Effector CD4-positive, alpha-beta T cell (primary cell): ENCODE measurements around the gene TSPAN16.
"Not testable (repeated sequence)": the region's sequence is repeated elsewhere in the genome, so short reads cannot be mapped to it uniquely, and the experiment has no call there.

Source experiments
- DNase-seq: peaks from one replicate; pipeline ENCODE4 v3.0.0-alpha.2; 2020

TSPAN16 gene

DNA sequence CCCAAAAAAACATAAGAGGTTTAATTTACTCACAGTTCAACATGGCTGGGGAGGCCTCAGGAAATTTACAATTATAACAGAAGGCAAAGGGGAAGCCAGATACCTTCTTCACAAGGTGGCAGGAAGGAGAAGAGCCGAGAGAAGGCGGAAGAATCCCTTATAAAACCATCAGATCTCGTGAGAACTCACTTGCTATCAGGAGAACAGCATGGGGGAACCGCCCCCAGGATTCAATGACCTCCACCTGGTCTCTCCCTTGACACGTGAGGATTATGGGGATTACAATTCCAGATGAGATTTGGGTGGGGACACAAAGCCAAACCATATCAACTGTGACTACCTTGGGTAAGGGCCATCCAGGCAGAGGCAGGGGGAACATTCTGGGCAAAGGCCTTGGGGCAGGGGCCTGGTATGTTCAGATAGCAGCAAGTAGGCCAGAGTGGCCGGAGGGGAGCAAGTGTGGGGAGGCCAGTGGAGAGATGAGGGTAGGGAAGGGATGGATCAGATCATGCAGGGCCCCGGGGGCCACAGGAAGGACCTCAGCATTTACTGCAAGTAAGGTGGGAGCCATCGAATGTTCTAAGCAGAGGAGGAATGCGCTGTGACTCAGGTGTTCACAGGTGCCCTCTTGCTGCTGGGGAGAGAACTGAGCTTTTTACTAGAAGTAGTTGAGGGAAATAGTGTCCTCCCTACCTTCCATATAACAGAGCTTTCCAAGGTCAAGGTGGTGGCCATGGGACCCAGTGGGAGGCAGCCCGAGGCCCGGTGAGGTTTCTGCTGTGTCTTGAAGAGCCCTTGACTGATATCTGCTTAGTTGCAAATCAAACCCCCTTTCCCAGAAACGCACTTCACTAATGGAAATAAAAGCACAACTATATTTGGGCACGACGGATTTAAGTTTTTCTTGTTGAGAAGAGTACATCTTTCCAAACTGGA, 25.5 kb downstream of the TSPAN16 start:
- no peak for DNase-seq

DNA sequence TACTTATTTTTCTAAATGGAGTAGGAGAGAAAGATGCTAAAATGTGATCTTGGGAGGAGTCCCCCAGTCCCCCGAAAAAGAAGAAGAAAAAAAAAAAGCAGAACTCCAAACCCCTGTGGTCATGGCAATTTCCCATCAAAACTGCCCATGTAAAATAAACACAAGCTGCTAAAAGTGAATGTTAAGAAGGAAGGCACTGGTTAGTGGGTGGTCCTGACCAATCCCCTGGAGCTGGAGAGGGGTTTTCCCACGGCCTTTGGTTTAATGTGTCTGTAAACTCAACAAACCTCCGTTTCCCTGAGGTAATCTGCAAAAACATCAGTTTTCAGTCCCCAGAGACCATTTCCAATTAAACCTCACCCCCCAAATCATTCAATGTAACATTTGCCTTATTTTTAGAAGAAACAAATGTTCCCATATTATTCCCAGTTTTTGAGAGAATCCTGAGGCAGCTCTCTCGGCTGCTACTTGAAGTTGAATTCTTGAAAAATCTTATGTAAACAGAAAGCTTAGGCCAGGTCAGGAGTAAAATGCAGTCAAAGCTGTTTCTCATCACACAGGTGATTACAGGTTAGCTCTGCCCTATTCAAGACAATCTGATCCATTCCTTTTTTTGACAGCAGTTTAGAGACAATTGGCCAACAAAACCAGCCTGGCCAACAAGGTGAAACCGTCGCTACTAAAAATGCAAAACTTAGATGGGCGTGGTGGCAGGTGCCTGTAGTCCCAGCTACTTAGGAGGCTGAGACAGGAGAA, 26.5 kb downstream of the TSPAN16 start:
- DNase-seq: no peak

DNA sequence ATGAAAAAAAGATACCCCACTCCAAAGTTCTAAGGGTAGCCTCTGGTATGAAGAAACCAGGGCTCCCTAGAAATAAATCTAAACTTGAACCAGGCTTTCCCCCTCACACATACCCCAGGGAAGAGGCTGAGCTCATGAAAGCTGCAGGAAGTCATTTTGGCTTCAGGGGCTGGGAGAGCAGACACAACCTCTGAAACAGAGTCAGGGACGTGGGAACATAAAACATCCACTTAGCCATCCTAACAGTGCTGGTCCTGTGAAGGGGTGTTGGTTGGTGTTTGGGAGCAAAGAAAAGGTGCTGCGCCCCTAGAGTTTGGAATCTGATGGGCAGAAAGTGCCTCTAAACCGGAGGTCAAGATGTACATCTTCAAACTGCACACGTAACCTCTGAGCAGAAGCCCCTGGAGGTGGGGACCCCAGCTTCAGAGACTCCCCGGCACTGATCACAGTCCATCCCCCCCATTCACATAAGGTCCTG, 27.7 kb downstream of the TSPAN16 start:
- DNase-seq: no peak

DNA sequence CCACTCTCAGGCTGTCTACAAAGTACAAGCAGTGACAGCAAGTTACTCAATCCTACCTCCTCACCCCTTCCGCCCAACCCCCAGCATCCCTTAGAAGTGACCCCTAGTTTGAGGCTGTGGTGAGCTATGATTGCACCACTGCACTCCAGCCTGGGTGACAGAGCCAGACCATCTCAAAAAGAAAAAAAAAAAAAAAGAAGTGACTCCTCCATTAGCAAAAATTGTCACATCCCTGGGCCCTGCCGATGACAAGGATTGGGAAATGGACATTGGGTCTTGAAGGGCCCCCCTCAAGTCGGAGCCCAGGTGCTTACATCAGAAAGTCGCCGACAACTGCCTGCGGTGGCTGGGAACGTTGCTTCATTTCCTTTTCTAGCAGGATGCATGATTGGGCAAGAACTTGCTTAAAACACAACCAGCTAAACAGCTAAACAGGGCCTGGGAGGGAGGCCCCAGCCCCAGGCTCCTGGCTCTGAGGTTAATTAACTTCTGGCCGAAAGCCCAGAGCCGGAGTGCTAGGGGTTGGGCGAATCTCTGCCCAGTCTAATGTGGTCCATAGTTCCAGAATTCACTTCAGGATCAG, 28.2 kb downstream of the TSPAN16 start:
- DNase-seq: no peak

DNA sequence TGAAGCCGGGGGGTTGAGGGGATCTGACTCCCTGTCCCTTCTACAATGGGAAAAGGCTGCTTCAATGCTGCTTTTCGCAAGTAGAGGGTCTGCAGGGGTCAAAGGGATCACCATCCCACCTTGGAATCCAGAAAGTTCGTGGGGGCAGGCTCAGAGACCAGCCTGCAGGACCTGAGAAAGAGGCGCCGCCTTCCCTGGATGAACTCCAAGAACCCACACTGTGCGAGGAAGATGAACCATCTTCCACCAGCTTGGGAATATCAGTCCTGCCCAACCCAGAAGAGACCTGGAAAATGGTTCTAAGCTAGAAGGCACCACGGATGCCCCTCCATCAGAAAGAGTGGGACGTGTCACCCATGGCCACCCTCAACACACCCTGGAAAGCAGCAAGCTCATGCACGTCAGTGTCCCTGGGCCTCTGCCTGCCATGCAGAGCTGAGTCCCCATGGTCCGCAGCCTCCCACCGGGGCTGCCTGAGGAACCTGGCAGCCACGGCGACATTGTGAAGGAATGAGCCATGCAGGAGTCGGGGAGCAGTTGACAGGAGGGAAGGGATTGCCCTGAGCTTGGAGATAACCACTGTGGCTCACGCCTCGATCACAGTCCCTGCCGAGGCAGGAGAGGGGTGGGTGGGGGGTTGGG, 28.9 kb downstream of the TSPAN16 start:
- no peak for DNase-seq

DNA sequence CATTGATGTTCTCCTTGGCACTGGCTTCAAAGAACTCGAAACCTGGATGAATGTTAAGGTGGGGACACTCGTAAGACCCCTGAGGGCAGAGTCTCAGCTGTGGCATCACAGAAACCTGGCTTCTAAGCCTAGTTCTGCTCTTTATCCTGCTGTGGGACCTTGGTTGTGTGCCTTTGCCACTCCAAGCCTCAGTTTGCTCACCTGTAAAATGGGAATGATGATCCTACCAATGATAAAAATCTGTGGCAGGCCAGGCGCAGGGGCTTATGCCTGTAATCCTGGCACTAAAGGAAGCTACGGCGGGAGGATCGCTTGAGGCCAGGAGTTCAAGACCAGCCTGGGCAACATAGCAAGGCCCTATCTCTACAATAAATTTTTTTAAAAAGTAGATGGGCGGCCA, 29.6 kb downstream of the TSPAN16 start:
- no peak for DNase-seq

DNA sequence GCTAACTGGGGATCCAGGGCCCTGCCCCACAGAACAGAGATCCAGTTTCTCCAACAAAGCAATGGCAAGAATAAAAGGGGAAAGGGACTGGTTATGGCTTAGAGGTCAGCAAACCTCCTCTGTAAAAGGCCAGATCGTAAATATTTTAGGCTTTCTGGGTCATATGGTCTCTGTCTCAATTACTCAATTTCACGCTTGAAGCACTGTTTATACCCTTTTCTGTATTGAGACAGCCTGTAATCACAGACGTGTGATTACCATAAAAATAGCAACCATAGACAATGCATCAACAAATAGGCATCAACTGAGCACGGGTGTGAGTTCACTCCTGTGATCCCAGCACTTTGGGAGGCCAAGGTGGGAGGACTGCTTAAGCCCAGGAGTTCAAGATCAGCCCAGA, 34.2 kb downstream of the TSPAN16 start:
- no peak for DNase-seq

DNA sequence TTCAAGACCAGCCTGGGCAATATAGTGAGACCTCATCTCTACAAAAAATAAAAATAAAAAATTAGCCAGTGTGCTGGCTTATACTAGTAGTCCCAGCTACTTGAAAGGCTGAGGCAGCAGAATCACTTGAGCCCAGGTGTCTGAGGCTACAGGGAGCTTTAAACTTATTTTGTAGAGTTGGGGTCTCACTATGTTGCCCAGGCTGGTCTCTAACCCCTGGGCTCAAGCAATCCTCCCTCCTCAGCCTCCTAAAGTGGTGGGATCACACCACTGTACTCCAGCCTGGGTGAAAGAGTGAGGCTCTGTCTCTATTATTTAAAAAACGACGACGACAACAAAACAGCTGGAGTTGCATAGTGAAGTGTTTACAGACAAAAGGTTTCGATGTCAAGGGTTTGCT, 35.5 kb downstream of the TSPAN16 start:
- DNase-seq: no peak

DNA sequence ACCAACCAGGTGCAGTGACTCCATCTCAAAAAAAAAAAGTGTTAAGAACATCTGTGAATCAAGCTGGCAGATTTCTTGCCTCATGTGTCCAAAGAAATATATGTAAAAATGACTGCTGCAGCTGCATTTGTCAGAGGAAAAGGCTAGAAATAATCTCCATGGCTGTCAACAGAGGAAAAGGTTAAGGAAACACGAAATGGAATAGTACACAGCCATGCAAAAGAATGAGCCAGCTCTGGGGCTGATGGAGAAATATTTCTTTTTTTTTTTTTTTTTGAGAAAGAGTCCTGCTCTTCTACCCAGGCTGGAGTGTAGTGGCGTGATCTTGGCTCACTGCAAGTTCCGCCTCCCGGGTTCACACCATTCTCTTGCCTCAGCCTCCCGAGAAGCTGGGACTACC, 36.9 kb downstream of the TSPAN16 start:
- DNase-seq: no peak

DNA sequence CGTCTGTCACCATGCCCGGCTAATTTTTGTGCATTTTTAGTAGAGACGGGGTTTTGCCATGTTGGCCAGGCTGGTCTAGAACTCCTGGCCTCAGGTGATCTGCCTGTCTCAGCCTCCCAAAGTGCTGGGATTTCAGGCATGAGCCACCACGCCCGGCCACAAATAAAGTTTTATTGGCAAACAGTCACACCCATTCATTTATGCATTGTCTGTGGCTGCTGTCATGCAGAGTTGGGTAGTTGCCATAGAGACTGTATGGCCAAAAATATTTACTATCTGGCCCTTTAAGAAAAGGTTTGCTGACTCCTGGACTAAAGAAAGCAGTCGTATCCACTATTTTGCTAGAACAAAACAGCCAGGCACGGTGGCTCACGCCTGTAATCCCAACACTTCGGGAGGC, 37.9 kb downstream of the TSPAN16 start:
- DNase-seq: not testable (repeated sequence)

DNA sequence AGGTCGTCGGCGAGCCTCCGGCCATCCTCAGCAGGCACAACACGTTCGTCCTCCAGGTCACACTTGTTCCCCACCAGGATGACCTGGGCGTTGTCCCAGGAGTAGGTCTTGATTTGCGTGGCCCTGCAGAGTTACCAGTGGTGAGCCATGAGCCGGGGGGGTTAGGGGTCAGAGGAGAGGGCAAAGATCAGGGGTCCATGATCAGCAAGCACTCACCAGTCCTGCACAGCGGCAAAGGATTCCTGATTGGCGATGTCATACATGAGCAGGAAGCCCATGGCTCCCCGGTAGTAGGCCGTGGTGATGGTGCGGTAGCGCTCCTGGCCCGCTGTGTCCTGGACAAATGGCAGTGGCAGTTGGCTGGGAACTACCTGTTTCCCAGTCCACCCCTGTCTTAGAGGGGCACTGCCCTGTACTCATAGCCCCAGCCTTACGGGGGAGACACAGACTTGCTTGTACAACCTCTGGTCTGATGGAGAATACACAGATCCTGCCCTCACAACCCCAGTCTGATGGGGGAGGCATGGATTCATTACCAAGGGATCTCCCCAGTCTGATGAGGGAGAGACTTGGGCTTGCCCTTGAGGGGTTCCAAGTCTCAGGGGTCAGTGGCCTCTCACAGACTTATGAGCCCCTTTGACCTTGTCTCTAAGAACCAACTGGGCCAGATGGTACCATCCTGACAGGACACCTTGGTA, 39.6 kb downstream of the TSPAN16 start:
- DNase-seq: no peak

DNA sequence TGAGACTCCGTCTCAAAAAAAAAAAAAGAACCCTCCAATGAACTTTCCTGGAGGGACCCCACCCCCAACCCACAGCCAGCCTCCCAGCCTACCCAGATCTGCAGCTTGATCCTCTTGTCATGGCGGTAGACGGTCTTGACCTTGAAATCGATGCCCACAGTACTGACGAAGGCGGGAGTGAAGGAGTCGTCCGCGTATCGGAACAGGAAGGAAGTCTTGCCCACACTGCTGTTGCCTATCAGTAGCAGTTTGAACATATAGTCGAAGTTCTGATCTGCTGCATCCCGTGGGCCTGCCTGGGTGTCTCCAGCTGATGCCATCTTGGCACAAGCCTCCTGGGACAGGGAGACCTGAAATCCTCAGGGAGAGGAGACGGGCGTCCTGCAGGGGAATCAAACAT, 41.1 kb downstream of the TSPAN16 start:
- DNase-seq: no peak

DNA sequence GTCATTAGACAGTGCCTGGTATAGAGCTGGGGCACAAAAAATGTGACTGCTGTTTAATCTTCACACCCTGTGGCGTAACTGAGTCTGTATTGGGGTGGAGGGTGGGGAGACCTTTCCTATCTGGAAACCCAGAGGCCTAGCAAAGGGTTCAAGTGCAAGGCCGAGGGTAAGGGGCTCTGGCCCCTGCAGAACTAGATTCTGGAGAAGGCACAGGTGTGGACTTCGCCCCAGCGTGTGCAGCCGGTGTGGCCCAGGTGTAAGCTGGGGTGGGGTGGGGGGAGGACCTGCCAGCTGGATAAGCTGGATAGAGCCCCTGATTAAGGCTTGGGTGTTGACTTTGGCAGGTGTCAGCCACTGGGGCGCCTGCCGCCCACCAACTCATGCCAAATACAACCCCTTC, 42.2 kb downstream of the TSPAN16 start:
- DNase-seq: no peak

DNA sequence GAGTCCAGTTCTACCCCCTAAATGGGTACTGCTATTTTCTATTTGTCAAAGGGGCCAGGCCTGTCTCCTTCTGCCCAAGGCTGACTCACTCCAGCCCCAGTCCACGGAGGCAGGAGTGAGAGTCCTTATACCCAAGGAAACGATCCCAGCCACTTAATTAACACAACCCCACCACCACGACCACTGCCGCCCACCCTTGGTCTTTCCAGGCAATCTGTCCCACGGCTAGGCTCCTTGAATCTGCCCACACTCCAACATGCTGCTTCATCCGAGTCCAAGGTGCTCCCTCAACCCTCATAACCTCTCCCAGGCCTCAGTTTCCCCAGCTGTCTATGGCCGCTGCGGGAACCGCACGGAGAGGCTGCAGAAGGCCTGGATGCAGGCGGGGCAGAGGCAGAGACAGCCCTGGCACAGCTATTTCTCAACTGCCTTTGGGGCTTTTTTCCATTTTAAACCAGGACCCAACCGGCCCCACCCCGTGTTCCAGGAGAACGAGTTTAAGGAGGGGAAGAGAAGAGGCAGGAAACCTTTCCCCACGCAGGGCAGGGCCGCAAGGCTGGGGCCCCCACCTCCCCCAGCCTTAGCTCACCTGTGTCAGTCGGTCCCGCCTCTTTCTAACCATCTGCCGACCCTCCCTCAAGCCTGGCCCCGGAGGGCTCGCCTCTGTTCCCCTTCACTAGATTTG, 42.8 kb downstream of the TSPAN16 start:
- no peak for DNase-seq

DNA sequence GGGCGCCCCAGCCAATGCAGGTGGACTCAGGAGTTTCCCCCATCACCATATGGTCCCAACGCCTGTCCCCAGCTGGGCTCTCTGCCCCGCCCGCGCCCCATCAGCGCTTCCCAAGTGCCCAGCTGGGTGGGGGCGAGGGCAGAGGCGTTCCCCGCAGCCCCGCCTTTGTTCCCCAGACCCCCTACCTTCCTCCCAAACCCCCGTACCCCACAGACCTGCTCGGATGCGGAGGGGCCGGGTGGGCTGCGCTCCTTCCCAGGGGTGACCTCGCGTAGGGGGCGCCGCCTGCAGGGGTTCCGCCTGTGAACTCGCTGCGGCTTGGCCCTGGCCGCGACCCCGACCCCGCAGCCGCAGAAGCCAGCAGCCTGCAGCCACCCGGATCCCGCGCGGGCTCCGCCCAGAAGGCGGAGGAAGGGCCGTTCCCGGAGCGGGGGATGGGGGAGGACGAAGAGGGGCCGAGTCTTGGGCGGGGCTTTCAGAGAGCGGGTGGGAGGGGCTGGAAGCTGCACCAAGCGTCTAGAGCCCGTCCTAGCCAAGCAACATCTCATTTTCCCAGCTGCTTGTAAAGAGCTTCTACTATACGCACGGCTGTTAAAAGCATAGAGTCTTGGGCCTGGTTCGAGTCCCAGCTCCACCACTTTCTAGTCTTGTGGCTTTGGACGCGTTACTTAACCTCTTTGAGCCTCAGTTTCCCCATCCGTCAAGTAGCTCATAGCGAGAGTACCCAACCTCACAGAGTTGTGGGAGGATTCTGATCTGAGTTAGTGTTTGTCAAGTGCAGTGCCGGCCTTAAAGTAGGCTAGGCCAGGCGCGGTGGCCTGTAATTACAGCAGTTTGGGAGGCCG, 43.5 kb downstream of the TSPAN16 start, which contains the start of gene RAB3D:
Gene RAB3D, minus strand, starts transcription at position 404 of the 845 bp plus-strand sequence. CDS start 2,258 bp downstream, outside the sequence.
- peak; percentile 61 for DNase-seq

DNA sequence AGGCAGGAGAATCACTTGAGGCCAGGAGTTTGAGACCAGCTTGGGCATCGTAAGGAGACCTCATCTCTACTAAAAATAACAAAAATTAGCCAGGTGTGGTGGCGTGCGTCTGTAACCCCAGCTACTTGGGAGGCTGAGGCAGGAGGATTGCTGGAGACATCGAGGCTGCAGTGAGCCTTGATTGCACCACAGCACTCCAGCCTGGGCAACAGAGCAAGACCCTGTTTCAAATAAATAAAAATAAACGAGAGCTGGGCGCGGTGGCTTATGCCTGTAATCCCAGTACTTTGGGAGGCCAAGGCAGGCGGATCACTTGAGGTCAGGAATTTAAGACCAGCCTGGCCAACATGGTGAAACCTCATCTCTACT, 44.1 kb downstream of the TSPAN16 start:
- not testable (repeated sequence) for DNase-seq

DNA sequence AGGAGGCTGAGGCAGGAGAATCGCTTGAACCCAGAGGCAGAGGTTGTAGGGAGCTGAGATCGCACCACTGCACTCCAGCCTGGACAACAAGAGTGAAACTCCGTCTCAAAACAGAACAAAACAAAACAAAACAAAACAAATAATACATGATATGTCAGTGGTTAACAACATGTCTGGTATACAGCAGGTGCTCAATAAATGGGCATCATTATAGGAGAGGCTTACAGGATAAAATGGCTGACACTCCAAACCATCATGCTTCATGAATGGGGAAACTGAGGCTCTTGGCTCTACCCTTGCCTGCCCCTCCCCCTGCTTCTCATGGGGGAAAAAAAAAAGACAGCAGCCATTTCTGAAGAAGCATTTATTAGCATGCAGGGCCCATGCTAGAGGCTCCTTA, 46.5 kb downstream of the TSPAN16 start:
- DNase-seq: no peak

DNA sequence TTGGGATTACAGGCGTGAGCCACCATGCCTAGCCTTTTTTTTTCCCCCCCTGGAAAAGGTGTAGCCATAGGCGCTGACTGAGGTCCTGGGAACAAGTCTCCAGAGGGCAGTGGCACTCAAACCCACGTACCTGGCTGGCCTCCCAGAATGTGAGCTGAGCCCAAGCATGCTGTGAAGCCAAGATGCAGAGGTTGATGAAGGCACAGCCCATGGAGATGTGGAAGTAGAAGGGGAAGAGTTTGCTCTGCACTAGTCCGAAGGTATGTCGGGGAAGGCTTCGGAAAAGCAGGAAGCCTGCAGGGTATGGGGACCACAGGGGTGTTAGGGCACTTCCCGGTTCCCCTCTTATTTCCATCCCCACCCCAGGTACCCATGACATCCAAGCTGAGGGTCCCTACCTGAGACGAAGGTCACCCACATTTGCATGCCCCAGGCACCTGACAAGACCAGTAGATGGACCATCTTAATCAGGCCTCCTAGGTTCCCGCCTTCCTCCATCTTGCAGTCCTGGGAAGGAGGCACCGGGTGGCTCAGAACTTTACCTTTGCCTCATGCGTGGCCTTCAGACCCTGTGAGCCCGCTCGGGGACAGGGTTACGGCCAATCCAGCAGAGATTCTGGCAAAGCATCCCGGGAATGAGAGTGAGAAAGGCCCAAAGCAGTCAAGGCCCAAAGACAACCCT, 49.3 kb downstream of the TSPAN16 start:
- no peak for DNase-seq

DNA sequence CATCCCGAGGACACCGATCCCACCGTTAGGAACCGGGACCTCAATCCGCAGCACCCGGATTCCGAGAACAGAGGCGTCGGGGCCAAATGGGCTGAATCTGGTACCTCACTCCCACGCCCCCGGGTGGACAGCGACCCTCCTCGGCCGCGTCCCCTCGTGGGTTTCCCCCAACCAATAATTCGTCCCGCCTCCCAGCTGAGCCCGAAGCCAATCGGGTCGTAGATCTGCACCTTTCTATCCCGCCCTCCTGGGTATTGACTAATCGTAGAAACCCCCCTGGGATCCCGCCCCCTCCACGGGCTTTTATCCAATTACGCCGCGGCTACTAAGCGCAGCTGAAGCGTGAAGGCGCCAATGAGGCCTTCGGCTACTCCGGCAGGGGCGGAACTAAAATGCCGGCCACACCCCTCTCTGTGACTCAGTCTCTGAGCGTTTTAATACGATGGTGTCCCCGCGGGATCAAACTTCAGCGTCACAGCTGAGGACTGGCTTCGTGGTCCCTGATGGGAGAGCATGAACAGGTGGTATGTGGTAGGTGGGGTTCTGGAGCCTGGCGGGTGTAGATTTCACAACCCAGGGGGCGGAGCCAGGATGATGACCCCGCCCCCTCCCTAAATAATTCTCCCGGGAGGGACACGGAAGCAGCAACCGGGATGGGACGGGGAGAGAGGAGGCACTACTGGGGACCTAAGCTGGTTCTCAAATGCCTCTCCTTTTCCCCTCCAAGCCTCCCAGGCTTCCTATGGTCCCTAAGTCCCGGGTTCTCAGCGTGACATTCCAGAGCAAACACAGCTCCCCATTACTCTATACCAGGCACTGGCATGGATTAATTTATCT, 50.4 kb downstream of the TSPAN16 start, which contains the start of the genes CCDC159 and TMEM205:
Gene CCDC159, plus strand, starts transcription at position 416 of the 837 bp plus-strand sequence. Its CDS starts 88 bp downstream, at position 504.
Gene TMEM205, minus strand, starts transcription at position 165 of the 837 bp plus-strand sequence. CDS start 649 bp downstream, outside the sequence.
- DNase-seq: peak; percentile 98
